Smooth muscle cell (in vitro differentiated cells): ENCODE results near the gene RPGR. TPM values are rescaled to one million over a fixed set of nuclear protein-coding genes. Genes with fewer than 3 reads are reported as not detected.

Experiments
- DNase-seq: peaks from one replicate; lab custom pipeline; 2025; ENCODE audit not compliant: unreplicated experiment; lab: John Stamatoyannopoulos, UW
- H2AFZ ChIP-seq: fragments of 200-600 bp; sonication (generic); 2 replicates; pipeline ENCODE4 v1.6.0; 2016; ENCODE audit warnings: antibody characterized with exemption, low read depth, mild to moderate bottlenecking
- H3F3A ChIP-seq: fragments of 200-600 bp; sonication (generic); 2 replicates; pipeline ENCODE4 v1.6.0; 2017; ENCODE audit warnings: antibody characterized with exemption, low read depth
- H3K27ac ChIP-seq: fragments of 200-600 bp; sonication (generic); 2 replicates; pipeline ENCODE4 v1.5.1; 2016; ENCODE audit warnings: low read depth, mild to moderate bottlenecking
- H3K27me3 ChIP-seq: fragments of 200-600 bp; sonication (generic); 2 replicates; pipeline ENCODE4 v1.6.1; 2016; ENCODE audit warnings: low read depth, mild to moderate bottlenecking
- H3K36me3 ChIP-seq: fragments of 200-600 bp; sonication (generic); 2 replicates; pipeline ENCODE4 v1.5.1; 2016; ENCODE audit warnings: low read depth
- H3K4me1 ChIP-seq: fragments of 200-600 bp; sonication (generic); 2 replicates; pipeline ENCODE4 v1.5.1; 2016; ENCODE audit warnings: low read depth
- H3K4me2 ChIP-seq: fragments of 200-600 bp; sonication (generic); 2 replicates; pipeline ENCODE4 v1.6.0; 2016; ENCODE audit warnings: mild to moderate bottlenecking
- H3K4me3 ChIP-seq: fragments of 200-600 bp; sonication (generic); 2 replicates; pipeline ENCODE4 v1.5.1; 2016; ENCODE audit warnings: mild to moderate bottlenecking
- H3K79me2 ChIP-seq: fragments of 200-600 bp; sonication (generic); 2 replicates; pipeline ENCODE4 v1.6.0; 2016; ENCODE audit warnings: low read depth, mild to moderate bottlenecking
- H3K9ac ChIP-seq: fragments of 200-600 bp; sonication (generic); 2 replicates; pipeline ENCODE4 v1.6.0; 2016; ENCODE audit warnings: low read depth
- H3K9me3 ChIP-seq: fragments of 200-600 bp; sonication (generic); replicated peaks from 2 replicates; pipeline ENCODE4 v1.5.1; 2016; ENCODE audit warnings: low read depth
- H4K20me1 ChIP-seq: fragments of 200-600 bp; sonication (generic); 2 replicates; pipeline ENCODE4 v1.6.0; 2016; ENCODE audit warnings: low read depth
- CTCF ChIP-seq: fragments of 200-600 bp; sonication (generic); IDR thresholded peaks from 2 replicates; pipeline ENCODE4 v1.5.1; 2017; ENCODE audit warnings: borderline replicate concordance, mild to moderate bottlenecking, antibody characterized with exemption; ENCODE audit not compliant: insufficient read depth, poor library complexity, severe bottlenecking
- WGBS: methylation state at CpG from one replicate; pipeline ENCODE4 v1.1.7; 2016; ENCODE audit warnings: low lambda C conversion rate; 5-methylcytosine and 5-hydroxymethylcytosine counted together
- polyA plus RNA-seq: library from polyadenylated mRNA; unstranded; fragments of >200 nt; fragmentation: Nextera tagmentation; extraction: Ambion mirVana; gene quantifications from 2 replicates; pipeline ENCODE4 v1.2.1, GENCODE V29; 2016
- total RNA-seq: library from RNA; depleted of rRNA; stranded (reverse); fragments of >200 nt; gene quantifications from 2 replicates; pipeline ENCODE4 v1.2.3, GENCODE V29; 2014

RPGR gene
- total and polyA plus RNA-seq, 2 experiments from 2014 or later: 2.4 to 11.5 TPM

- Histone ChIP-seq H3K27me3 (no peaks in the 10 kb centered on the region), H3F3A (no peaks in the 10 kb centered on the region), H3K4me1 (no peaks in the 10 kb centered on the region), H3K4me2 (no peak overlapping the region), H2AFZ (no peak overlapping the region), H3K4me3 (no peak overlapping the region), H3K27ac (no peak overlapping the region), H4K20me1 (no peaks in the 10 kb centered on the region), H3K36me3 (no peaks in the 10 kb centered on the region), H3K9ac (no peak overlapping the region), H3K9me3 (no peaks in the 10 kb centered on the region), H3K79me2 (no peaks in the 10 kb centered on the region)
- DNase-seq: no peak
- TF ChIP-seq CTCF: no peak
- 71% methylated on average over 1 of the region's 1 CpG for WGBS
Observed at GRCh38 chrX:38282049-38282448, 45.3 kb downstream of the RPGR start.

- Histone ChIP-seq H3K4me3 (no peak overlapping the region), H3K27me3 (no peaks in the 10 kb centered on the region), H3K36me3 (no peaks in the 10 kb centered on the region), H3K9me3 (no peaks in the 10 kb centered on the region), H3K4me1 (no peaks in the 10 kb centered on the region), H3F3A (no peaks in the 10 kb centered on the region), H3K79me2 (no peaks in the 10 kb centered on the region), H2AFZ (no peak overlapping the region), H4K20me1 (no peaks in the 10 kb centered on the region), H3K9ac (no peak overlapping the region), H3K4me2 (no peak overlapping the region), H3K27ac (no peak overlapping the region)
- no peak for TF ChIP-seq CTCF
- WGBS: 53% methylated on average over 2 of the region's 2 CpGs
- DNase-seq: no peak
Observed at GRCh38 chrX:38279188-38279587, 48.1 kb downstream of the RPGR start.

DNA sequence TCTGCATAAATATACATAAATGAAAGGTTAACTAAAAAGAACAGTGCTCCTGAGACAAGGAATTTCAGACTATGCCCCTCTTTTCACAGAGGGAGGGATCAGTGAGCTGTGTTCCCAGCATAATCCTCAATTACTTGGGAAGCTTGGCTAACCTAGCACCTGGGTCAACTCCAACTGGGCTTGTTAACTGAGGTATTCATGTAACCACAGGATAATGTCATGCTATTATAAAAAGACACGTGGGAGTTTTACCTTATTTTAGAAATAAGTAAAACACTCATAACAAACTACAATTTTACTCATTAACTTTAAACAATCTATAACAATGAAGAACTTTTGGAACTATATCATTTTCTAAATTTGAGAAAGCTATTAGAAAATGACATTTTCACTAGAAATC, 48.6 kb downstream of the RPGR start:
- 30% methylated on average over 1 of the region's 1 CpG for WGBS
- Histone ChIP-seq H4K20me1 (no peaks in the 10 kb centered on the region), H3K9ac (no peak overlapping the region), H3K4me1 (no peaks in the 10 kb centered on the region), H3K4me2 (no peak overlapping the region), H3K36me3 (no peaks in the 10 kb centered on the region), H3K79me2 (no peaks in the 10 kb centered on the region), H3K9me3 (no peaks in the 10 kb centered on the region), H3K27ac (no peak overlapping the region), H3F3A (no peaks in the 10 kb centered on the region), H3K4me3 (no peak overlapping the region), H2AFZ (no peak overlapping the region), H3K27me3 (no peaks in the 10 kb centered on the region)
- TF ChIP-seq CTCF: no peak
- DNase-seq: no peak

GRCh38 chrX:38277802-38278201, 49.5 kb downstream of the RPGR start:
- H3K36me3 ChIP-seq: no peaks in the 10 kb centered on the region
- no peak for TF ChIP-seq CTCF
- no peaks in the 10 kb centered on the region for H3K9me3 ChIP-seq
- H4K20me1 ChIP-seq: no peaks in the 10 kb centered on the region
- H3K27ac ChIP-seq: no peak overlapping the region
- 71% methylated on average over 2 of the region's 2 CpGs for WGBS
- no peaks in the 10 kb centered on the region for H3K79me2 ChIP-seq
- H3K9ac ChIP-seq: no peak overlapping the region
- H3F3A ChIP-seq: no peaks in the 10 kb centered on the region
- H2AFZ ChIP-seq: no peak overlapping the region
- H3K4me1 ChIP-seq: no peaks in the 10 kb centered on the region
- DNase-seq: no peak
- H3K4me3 ChIP-seq: no peak overlapping the region
- H3K27me3 ChIP-seq: no peaks in the 10 kb centered on the region
- no peak overlapping the region for H3K4me2 ChIP-seq
